ENCODE measurements around the gene C4B.
"Not testable (repeated sequence)": the region's sequence is repeated elsewhere in the genome, so short reads cannot be mapped to it uniquely, and the experiment has no call there.

- not testable (repeated sequence) for TF ChIP-seq ZBTB8A (tag by site-specific recombination; IDR thresholded peaks at IDR 0.05); CTCF (tag by site-specific recombination; IDR thresholded peaks at IDR 0.05); ZNF560 (tag by site-specific recombination; IDR thresholded peaks at IDR 0.05; ENCODE audit: borderline replicate concordance); ZNF239 (tag by site-specific recombination; IDR thresholded peaks at IDR 0.05); ZFP3 (tag by site-specific recombination; IDR thresholded peaks at IDR 0.05; ENCODE audit: low read depth); ZNF354C (tag by site-specific recombination; IDR thresholded peaks at IDR 0.05; ENCODE audit: borderline replicate concordance, low read depth); ZNF112 (tag by site-specific recombination; IDR thresholded peaks at IDR 0.05); BCL11A (tag by site-specific recombination; IDR thresholded peaks at IDR 0.05; ENCODE audit: low read depth)
- TF ChIP-seq, protein P1, sequence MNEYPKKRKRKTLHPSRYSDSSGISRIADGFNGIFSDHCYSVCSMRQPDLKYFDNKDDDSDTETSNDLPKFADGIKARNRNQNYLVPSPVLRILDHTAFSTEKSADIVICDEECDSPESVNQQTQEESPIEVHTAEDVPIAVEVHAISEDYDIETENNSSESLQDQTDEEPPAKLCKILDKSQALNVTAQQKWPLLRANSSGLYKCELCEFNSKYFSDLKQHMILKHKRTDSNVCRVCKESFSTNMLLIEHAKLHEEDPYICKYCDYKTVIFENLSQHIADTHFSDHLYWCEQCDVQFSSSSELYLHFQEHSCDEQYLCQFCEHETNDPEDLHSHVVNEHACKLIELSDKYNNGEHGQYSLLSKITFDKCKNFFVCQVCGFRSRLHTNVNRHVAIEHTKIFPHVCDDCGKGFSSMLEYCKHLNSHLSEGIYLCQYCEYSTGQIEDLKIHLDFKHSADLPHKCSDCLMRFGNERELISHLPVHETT (tag by site-specific recombination; IDR thresholded peaks at IDR 0.05): not testable (repeated sequence)
Measured at GRCh38 chr6:32052626-32053025, 38.0 kb downstream of the C4B start.
